Left colon (tissue), 2 donors: ENCODE measurements around the gene ERN1. TPM values are rescaled to one million over a fixed set of nuclear protein-coding genes. Genes with fewer than 3 reads are reported as not detected.

ENCODE experiments used
- ATAC-seq: fragments of 200-7000 bp; cut with Tn5 transposase; one replicate; pipeline ENCODE4 v1.9.1; 2020; ENCODE audit warnings: mild to moderate bottlenecking, moderate library complexity
- DNase-seq, 2 donors: peaks; one replicate each; pipeline ENCODE4 v3.0.0-alpha.2; 2020
- intact Hi-C, 2 donors: fragments of 100-400 bp; cut with DNase I in 1 of 2; cut with micrococcal nuclease in 1 of 2; formaldehyde crosslinking; loops; one replicate each; pipeline versions ENCODE4 v1.11.2 to v1.14.0; 2022; cut with DNase I, micrococcal nuclease
- total RNA-seq, 2 donors: library from RNA; stranded (reverse); fragmentation: NEBNext Ultra II Directional; extraction: Animal tissue kit (Norgen Biotek cat#: 25700); gene quantifications; one replicate each; pipeline ENCODE4 v1.2.1, GENCODE V29; 2021
- donor health status: DM: no; HTN: no; CAD: no.
- donor health status: DM: yes; HTN: yes; CAD: no.

The ERN1 gene
- total RNA-seq, 2 donors from 2014 or later, result 19.9 to 25.6 TPM

GRCh38 chr17:64160378-64160777 lies 30.4 kb upstream of the ERN1 start:
- ATAC-seq (no peak), DNase-seq (no peak)
- intact Hi-C loops, result no loop called here

GRCh38 chr17:64158831-64159590 lies 29.1 kb upstream of the ERN1 start:
- intact Hi-C loops, result loop anchor here in 1 of 2 donors (10.0 kb wide), 1 partner anchor 106 kb away; the partner anchor contains the start of gene TEX2
- no peak for ATAC-seq
- DNase-seq, result no peak

GRCh38 chr17:64158406-64158805 lies 28.5 kb upstream of the ERN1 start:
- ATAC-seq (no peak), DNase-seq (no peak)
- intact Hi-C loops, result loop anchor here in 1 of 2 donors (10.0 kb wide), 1 partner anchor 106 kb away; the partner anchor contains the start of gene TEX2

- no peak for ATAC-seq
- intact Hi-C loops, result loop anchor here in 1 of 2 donors (10.0 kb wide), 1 partner anchor 107 kb away; the partner anchor contains the start of gene TEX2
Measured at GRCh38 chr17:64157669-64158180, 27.8 kb upstream of the ERN1 start.

GRCh38 chr17:64156670-64157069 lies 26.7 kb upstream of the ERN1 start:
- intact Hi-C loops, result loop anchor here in 1 of 2 donors (10.0 kb wide), 1 partner anchor 108 kb away; the partner anchor contains the start of gene TEX2

More at GRCh38 chr17:64157669-64158180, 27.8 kb upstream of the ERN1 start:
- no peak for DNase-seq

GRCh38 chr17:64155751-64156544 lies 26.0 kb upstream of the ERN1 start:
- intact Hi-C loops, result loop anchor here in 1 of 2 donors (10.0 kb wide), 1 partner anchor 109 kb away; the partner anchor contains the start of gene TEX2
- peak; percentile 87 for ATAC-seq
- DNase-seq, result peak in 1 of 2 donors; percentile 55

More at GRCh38 chr17:64156670-64157069, 26.7 kb upstream of the ERN1 start:
- ATAC-seq (no peak), DNase-seq (no peak)

GRCh38 chr17:64155129-64155528 lies 25.2 kb upstream of the ERN1 start:
- ATAC-seq, result no peak
- intact Hi-C loops, result loop anchor here in 1 of 2 donors (10.0 kb wide), 1 partner anchor 110 kb away; the partner anchor contains the start of gene TEX2
- no peak for DNase-seq

GRCh38 chr17:64154717-64155116 lies 24.8 kb upstream of the ERN1 start:
- intact Hi-C loops, result loop anchor here in 1 of 2 donors (10.0 kb wide), 1 partner anchor 110 kb away; the partner anchor contains the start of gene TEX2
- no peak for ATAC-seq

GRCh38 chr17:64154313-64154695 lies 24.4 kb upstream of the ERN1 start:
- no peak for ATAC-seq
- no peak for DNase-seq
- intact Hi-C loops, result loop anchor here in 1 of 2 donors (10.0 kb wide), 1 partner anchor 110 kb away; the partner anchor contains the start of gene TEX2

More at GRCh38 chr17:64154717-64155116, 24.8 kb upstream of the ERN1 start:
- no peak for DNase-seq

GRCh38 chr17:64153565-64154312 lies 23.8 kb upstream of the ERN1 start:
- no peak for DNase-seq
- ATAC-seq, result no peak
- intact Hi-C loops, result loop anchor here in 1 of 2 donors (10.0 kb wide), 1 partner anchor 111 kb away; the partner anchor contains the start of gene TEX2

GRCh38 chr17:64152428-64153125 lies 22.6 kb upstream of the ERN1 start:
- intact Hi-C loops, result loop anchor here in 1 of 2 donors (10.0 kb wide), 1 partner anchor 112 kb away; the partner anchor contains the start of gene TEX2
- ATAC-seq, result peak; percentile 18

GRCh38 chr17:64151016-64151368 lies 21.0 kb upstream of the ERN1 start:
- DNase-seq, result no peak
- no peak for ATAC-seq
- intact Hi-C loops, result loop anchor here in 1 of 2 donors (10.0 kb wide), 1 partner anchor 114 kb away; the partner anchor contains the start of gene TEX2

More at GRCh38 chr17:64152428-64153125, 22.6 kb upstream of the ERN1 start:
- DNase-seq, result no peak

GRCh38 chr17:64150237-64151015 lies 20.5 kb upstream of the ERN1 start:
- intact Hi-C loops, result loop anchor here in 1 of 2 donors (10.0 kb wide), 1 partner anchor 114 kb away; the partner anchor contains the start of gene TEX2

GRCh38 chr17:64149196-64149595 lies 19.3 kb upstream of the ERN1 start:
- DNase-seq (no peak), ATAC-seq (no peak)
- intact Hi-C loops, result no loop called here

More at GRCh38 chr17:64150237-64151015, 20.5 kb upstream of the ERN1 start:
- DNase-seq (peak; percentile 28 to 31), ATAC-seq (peak; percentile 19)

GRCh38 chr17:64148699-64149098 lies 18.8 kb upstream of the ERN1 start:
- intact Hi-C loops, result no loop called here
- DNase-seq, result no peak
- no peak for ATAC-seq

GRCh38 chr17:64148017-64148631 lies 18.2 kb upstream of the ERN1 start:
- no peak for ATAC-seq
- intact Hi-C loops, result no loop called here
- no peak for DNase-seq
